ENCODE results near the gene PTX3.
A peak's percentile ranks its signal among the peaks of the same experiment; 100 is the strongest.

PTX3 gene

GRCh38 chr3:157443905-157444796 is 7.5 kb downstream of the PTX3 start:
- TF ChIP-seq, protein P1, sequence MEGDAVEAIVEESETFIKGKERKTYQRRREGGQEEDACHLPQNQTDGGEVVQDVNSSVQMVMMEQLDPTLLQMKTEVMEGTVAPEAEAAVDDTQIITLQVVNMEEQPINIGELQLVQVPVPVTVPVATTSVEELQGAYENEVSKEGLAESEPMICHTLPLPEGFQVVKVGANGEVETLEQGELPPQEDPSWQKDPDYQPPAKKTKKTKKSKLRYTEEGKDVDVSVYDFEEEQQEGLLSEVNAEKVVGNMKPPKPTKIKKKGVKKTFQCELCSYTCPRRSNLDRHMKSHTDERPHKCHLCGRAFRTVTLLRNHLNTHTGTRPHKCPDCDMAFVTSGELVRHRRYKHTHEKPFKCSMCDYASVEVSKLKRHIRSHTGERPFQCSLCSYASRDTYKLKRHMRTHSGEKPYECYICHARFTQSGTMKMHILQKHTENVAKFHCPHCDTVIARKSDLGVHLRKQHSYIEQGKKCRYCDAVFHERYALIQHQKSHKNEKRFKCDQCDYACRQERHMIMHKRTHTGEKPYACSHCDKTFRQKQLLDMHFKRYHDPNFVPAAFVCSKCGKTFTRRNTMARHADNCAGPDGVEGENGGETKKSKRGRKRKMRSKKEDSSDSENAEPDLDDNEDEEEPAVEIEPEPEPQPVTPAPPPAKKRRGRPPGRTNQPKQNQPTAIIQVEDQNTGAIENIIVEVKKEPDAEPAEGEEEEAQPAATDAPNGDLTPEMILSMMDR (conservative IDR thresholded peaks at IDR 0.05): no peak
- no peak overlapping the region for H3K27ac ChIP-seq

DNA sequence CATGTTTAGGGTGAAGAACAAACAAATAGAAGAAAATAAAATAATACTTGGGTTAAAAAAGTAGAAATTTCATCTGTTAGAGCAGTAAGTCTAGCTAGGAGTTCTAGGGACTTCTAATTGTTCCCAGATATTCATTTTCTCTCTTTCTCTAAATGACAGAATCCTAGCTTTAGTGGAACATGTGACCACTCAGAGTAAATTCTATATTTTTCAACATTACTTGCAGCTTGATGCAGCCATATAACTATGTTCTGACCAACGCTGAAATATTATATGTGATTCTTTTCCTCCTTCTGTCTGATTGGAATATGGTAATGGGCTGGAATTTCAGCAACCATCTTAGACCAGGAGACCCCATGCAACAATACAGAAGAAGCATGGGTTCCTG is 8.1 kb downstream of the PTX3 start:
- no peak overlapping the region for H3K27ac ChIP-seq
- TF ChIP-seq, protein P1 (conservative IDR thresholded peaks at IDR 0.05): no peak

- TF ChIP-seq, protein P1 (conservative IDR thresholded peaks at IDR 0.05): no peak
Observed at GRCh38 chr3:157445857-157446256, 9.2 kb downstream of the PTX3 start.

DNA sequence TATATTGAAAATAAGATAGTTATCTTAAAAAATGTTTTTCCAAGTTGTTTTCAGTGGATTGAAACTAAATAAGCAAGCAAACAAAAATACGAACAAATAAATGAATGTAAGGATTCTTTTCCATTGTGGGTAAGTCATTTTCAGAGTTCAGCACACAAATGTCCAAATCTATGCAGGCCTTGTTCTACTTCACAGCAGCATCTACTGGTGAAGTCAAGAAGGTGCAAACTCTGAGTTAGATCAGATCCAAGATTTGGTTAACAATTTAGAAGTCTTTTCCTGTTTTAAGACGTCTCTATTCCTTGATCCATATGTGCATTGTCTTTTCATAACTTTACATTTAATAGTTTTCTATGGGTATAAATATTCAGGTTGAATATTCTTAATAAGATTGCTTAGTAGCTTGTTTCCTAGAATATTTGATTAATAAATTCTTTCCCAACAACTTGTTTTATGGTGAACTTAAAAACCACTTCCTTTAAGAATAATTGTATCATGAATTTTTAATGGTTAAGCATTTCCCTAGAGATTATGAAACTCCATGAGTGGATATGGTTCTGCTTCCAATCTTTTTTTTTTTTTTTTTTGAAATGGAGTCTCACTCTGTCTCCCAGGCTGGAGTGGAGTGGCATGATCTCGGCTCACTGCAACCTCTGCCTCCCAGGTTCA is 10.5 kb downstream of the PTX3 start:
- H3K27ac ChIP-seq: 0 out of 2 replicates have a peak overlapping the region, but pooled peaks have one; percentile 7
- TF ChIP-seq, protein P1 (conservative IDR thresholded peaks at IDR 0.05): peak; percentile 87

More at GRCh38 chr3:157445857-157446256, 9.2 kb downstream of the PTX3 start:
- H3K27ac ChIP-seq: no peak overlapping the region

DNA sequence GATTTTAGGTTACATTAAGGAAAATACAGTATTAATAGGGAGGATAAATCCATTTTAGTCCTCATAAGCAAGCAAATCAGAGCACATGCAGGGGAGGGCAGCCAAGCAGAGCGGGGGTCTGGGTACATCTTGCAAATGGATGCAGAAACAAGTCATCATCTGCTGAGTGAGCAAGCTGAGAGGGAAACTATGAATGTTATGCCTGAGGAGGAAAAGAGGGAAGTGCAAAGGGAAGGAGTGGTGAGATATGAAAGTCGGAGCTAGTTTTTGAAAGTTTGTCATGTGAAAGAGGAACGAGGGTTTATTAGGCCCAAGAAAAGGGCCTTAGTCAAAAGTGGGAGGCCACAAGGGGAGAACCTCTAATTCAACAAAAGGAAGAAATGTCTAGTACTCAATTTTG is 15.4 kb downstream of the PTX3 start:
- TF ChIP-seq, protein P1 (conservative IDR thresholded peaks at IDR 0.05): no peak
- no peak overlapping the region for H3K27ac ChIP-seq

GRCh38 chr3:157453824-157454223 is 17.2 kb downstream of the PTX3 start:
- H3K27ac ChIP-seq: no peak overlapping the region
- TF ChIP-seq, protein P1 (conservative IDR thresholded peaks at IDR 0.05): no peak

GRCh38 chr3:157459706-157460105 is 23.1 kb downstream of the PTX3 start:
- H3K27ac ChIP-seq: no peak overlapping the region
- TF ChIP-seq, protein P1 (conservative IDR thresholded peaks at IDR 0.05): no peak

Data from VCaP (cell line).